HuH-7.5 (cell line): ENCODE results near the gene MOGAT1.
"Not testable (repeated sequence)": the region's sequence is repeated elsewhere in the genome, so short reads cannot be mapped to it uniquely, and the experiment has no call there.

Source experiments
- DNase-seq: peaks from one replicate; pipeline ENCODE4 v3.0.0; 2011; ENCODE audit warnings: low spot score

The MOGAT1 gene

GRCh38 chr2:222743251-222743812 is 71.9 kb downstream of the MOGAT1 start:
- no peak for DNase-seq

GRCh38 chr2:222745836-222746559 is 74.5 kb downstream of the MOGAT1 start:
- DNase-seq, result no peak

GRCh38 chr2:222747526-222748160 is 76.2 kb downstream of the MOGAT1 start:
- no peak for DNase-seq

- DNase-seq, result no peak
Observed at GRCh38 chr2:222750533-222750932, 79.1 kb downstream of the MOGAT1 start.

GRCh38 chr2:222751238-222751637 is 79.8 kb downstream of the MOGAT1 start:
- no peak for DNase-seq

GRCh38 chr2:222751821-222752719 is 80.6 kb downstream of the MOGAT1 start:
- DNase-seq, result no peak

- no peak for DNase-seq
Observed at GRCh38 chr2:222752746-222753145, 81.3 kb downstream of the MOGAT1 start.

- no peak for DNase-seq
Observed at GRCh38 chr2:222753251-222753824, 81.9 kb downstream of the MOGAT1 start.

- DNase-seq, result no peak
Observed at GRCh38 chr2:222754324-222754930, 83.0 kb downstream of the MOGAT1 start.

- DNase-seq, result not testable (repeated sequence)
Observed at GRCh38 chr2:222755593-222755992, 84.1 kb downstream of the MOGAT1 start.

- no peak for DNase-seq
Observed at GRCh38 chr2:222756362-222756831, 84.9 kb downstream of the MOGAT1 start.

- DNase-seq, result no peak
Observed at GRCh38 chr2:222756951-222757650, 85.6 kb downstream of the MOGAT1 start.
